ENCODE data around the gene MCMBP. TPM values are rescaled to one million over a fixed set of nuclear protein-coding genes. Genes with fewer than 3 reads are reported as not detected.

The MCMBP gene
- total and polyA plus RNA-seq, 4 donors: 17.4 to 46.1 (median 33.1) TPM

Other genes starting within 250 kb of the MCMBP start
- gene BAG3, start 221.5 kb downstream of the MCMBP start, total RNA-seq: 10 to 100 TPM; 65.8 to 85.1 TPM
- 10 to 100 TPM; 16.3 to 26.5 TPM for gene BAG3, start 221.5 kb downstream of the MCMBP start, polyA plus RNA-seq
- gene INPP5F, start 146.8 kb downstream of the MCMBP start, total RNA-seq: 10 to 100 TPM; 23.1 to 23.9 TPM
- gene INPP5F, start 146.8 kb downstream of the MCMBP start, polyA plus RNA-seq: 10 to 100 TPM in 1 of 2 donors, 1 to 10 TPM in 1; 6.9 to 13.4 TPM
- 10 to 100 TPM; 48.4 to 52.0 TPM for gene SEC23IP, start 19.9 kb upstream of the MCMBP start, total RNA-seq
- gene SEC23IP, start 19.9 kb upstream of the MCMBP start, polyA plus RNA-seq: 1 to 10 TPM; 7.2 to 9.0 TPM